GM15510 (cell line): ENCODE measurements around the gene HIGD2A.

Experiments used
- POLR2A ChIP-seq: IDR thresholded peaks from 3 replicates; pipeline ENCODE4 v1.6.1; 2011; ENCODE audit warnings: borderline replicate concordance; ENCODE audit not compliant: insufficient read length; ENCODE audit errors: extremely low read depth

Gene HIGD2A

GRCh38 chr5:176400382-176401156 lies 12.0 kb downstream of the HIGD2A start:
- no peak for TF ChIP-seq POLR2A

- no peak for TF ChIP-seq POLR2A
These were observed 13.0 kb downstream of the HIGD2A start for GRCh38 chr5:176401281-176402205.

- TF ChIP-seq POLR2A, result no peak
These were observed 17.3 kb downstream of the HIGD2A start for GRCh38 chr5:176405656-176406435.

- TF ChIP-seq POLR2A, result no peak
These were observed 18.0 kb downstream of the HIGD2A start for GRCh38 chr5:176406436-176407052.

- TF ChIP-seq POLR2A, result no peak
These were observed 19.1 kb downstream of the HIGD2A start for GRCh38 chr5:176407456-176408251.

GRCh38 chr5:176408590-176408989 lies 20.0 kb downstream of the HIGD2A start:
- TF ChIP-seq POLR2A, result no peak

GRCh38 chr5:176409765-176410164 lies 21.2 kb downstream of the HIGD2A start:
- no peak for TF ChIP-seq POLR2A

- no peak for TF ChIP-seq POLR2A
These were observed 22.1 kb downstream of the HIGD2A start for GRCh38 chr5:176410486-176411180.

- TF ChIP-seq POLR2A, result no peak
These were observed 24.1 kb downstream of the HIGD2A start for GRCh38 chr5:176412517-176413254.

GRCh38 chr5:176413255-176413565 lies 24.7 kb downstream of the HIGD2A start:
- no peak for TF ChIP-seq POLR2A

GRCh38 chr5:176413709-176414191 lies 25.2 kb downstream of the HIGD2A start:
- TF ChIP-seq POLR2A, result no peak

- TF ChIP-seq POLR2A, result no peak
These were observed 26.2 kb downstream of the HIGD2A start for GRCh38 chr5:176414704-176415103.

GRCh38 chr5:176415240-176415951 lies 26.8 kb downstream of the HIGD2A start:
- no peak for TF ChIP-seq POLR2A
